Breast epithelium (tissue), 3 donors: ENCODE data around the gene STEAP3.

ENCODE experiments used
- POLR2A ChIP-seq: fragments of 450-650 bp; IDR thresholded peaks from one replicate; pipeline ENCODE4 v1.6.1; 2016; ENCODE audit warnings: antibody characterized with exemption, mild to moderate bottlenecking, moderate library complexity
- POLR2AphosphoS5 ChIP-seq, 3 donors: sonication (generic); formaldehyde crosslinking; IDR thresholded peaks; one replicate each; pipeline ENCODE4 v1.6.1; 2017; ENCODE audit warnings: antibody characterized with exemption in 3 of 3
- TF ChIP-seq, protein P1 (sequence below), 3 donors: fragments of 450-650 bp; IDR thresholded peaks; one replicate each; pipeline ENCODE4 v1.5.1; 2016 to 2017; ENCODE audit warnings: antibody characterized with exemption in 3 of 3, mild to moderate bottlenecking in 3 of 3, moderate library complexity in 3 of 3

- TF ChIP-seq POLR2AphosphoS5 (IDR thresholded peaks at IDR 0.05) (no peak), POLR2A (no peak)
- TF ChIP-seq, protein P1, sequence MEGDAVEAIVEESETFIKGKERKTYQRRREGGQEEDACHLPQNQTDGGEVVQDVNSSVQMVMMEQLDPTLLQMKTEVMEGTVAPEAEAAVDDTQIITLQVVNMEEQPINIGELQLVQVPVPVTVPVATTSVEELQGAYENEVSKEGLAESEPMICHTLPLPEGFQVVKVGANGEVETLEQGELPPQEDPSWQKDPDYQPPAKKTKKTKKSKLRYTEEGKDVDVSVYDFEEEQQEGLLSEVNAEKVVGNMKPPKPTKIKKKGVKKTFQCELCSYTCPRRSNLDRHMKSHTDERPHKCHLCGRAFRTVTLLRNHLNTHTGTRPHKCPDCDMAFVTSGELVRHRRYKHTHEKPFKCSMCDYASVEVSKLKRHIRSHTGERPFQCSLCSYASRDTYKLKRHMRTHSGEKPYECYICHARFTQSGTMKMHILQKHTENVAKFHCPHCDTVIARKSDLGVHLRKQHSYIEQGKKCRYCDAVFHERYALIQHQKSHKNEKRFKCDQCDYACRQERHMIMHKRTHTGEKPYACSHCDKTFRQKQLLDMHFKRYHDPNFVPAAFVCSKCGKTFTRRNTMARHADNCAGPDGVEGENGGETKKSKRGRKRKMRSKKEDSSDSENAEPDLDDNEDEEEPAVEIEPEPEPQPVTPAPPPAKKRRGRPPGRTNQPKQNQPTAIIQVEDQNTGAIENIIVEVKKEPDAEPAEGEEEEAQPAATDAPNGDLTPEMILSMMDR (IDR thresholded peaks at IDR 0.05), result no peak
Measured at GRCh38 chr2:119278946-119279345, 55.3 kb downstream of the STEAP3 start.
